ENCODE measurements around the gene SUN3. TPM values are rescaled to one million over a fixed set of nuclear protein-coding genes. Genes with fewer than 3 reads are reported as not detected.

Gene SUN3
- total and polyA plus RNA-seq, 2 of the 4 experiments (the other 2 are of a cell fraction): not detected

DNA sequence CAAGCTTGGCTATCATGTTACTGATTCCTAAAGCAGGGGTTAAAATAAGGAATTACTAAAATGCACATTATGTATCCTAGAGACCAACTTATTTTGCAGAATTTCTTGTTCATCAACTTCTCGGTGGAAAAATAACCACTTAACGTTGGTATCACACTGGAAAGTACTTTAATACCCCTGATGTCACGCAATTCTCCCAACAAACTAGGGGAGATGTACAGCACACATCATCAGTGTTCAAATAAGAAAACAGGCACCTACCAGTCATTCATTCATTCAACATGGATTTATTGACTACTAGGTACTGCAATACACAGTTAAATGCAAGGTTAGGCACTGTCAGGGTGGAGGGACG is 50.1 kb downstream of the SUN3 start (continued):
- TF ChIP-seq, protein P1, sequence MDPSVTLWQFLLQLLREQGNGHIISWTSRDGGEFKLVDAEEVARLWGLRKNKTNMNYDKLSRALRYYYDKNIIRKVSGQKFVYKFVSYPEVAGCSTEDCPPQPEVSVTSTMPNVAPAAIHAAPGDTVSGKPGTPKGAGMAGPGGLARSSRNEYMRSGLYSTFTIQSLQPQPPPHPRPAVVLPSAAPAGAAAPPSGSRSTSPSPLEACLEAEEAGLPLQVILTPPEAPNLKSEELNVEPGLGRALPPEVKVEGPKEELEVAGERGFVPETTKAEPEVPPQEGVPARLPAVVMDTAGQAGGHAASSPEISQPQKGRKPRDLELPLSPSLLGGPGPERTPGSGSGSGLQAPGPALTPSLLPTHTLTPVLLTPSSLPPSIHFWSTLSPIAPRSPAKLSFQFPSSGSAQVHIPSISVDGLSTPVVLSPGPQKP (IDR thresholded peaks at IDR 0.05; ENCODE audit: borderline replicate concordance, low read depth, low read length): no peak
- TF ChIP-seq NFE2L2 (IDR thresholded peaks at IDR 0.05; ENCODE audit: low read depth, low read length): no peak

DNA sequence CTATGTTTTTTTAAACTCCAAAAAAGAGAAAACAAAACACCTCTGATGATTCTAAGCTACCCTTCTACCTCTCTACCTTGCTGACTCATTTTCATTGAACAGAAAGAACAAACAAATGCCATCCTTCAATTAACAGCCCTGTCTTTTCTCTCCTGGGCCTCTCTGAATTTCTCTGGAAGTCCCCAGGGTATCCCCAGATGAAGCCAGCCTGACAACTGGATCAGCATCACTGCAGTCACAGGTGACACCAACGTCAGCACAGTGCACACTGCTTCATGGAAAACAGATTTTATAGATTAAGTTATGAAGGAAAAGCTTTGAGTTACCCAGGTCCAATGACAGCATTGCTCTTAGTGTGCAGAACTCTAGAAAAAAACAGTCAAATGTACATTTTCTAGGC is 55.2 kb downstream of the SUN3 start:
- Histone ChIP-seq H3K27ac (ENCODE audit: insufficient read depth, low read length) (no peak overlapping the region), H3K9me3 (ENCODE audit: control insufficient read depth, insufficient read depth, low read length) (no peaks in the 10 kb centered on the region), H2BK120ac (ENCODE audit: low read depth, low read length) (no peak overlapping the region), H3K9me1 (ENCODE audit: insufficient read depth, low read length) (no peaks in the 10 kb centered on the region), H2AFZ (replicated peaks; ENCODE audit: low read length, poor library complexity) (no peak overlapping the region), H3K36me3 (ENCODE audit: control insufficient read depth, insufficient read depth, low read length) (peaks cover 36% of the 10 kb centered on the region), H3K4me1 (ENCODE audit: control insufficient read depth, insufficient read depth, low read length) (peaks cover 7% of the 10 kb centered on the region), H2BK20ac (ENCODE audit: low read depth, low read length) (no peak overlapping the region), H3K23ac (ENCODE audit: low read depth, low read length) (no peak overlapping the region), H3K4ac (ENCODE audit: low read depth, low read length) (no peak overlapping the region), H4K91ac (ENCODE audit: insufficient read depth, low read depth, low read length) (no peak overlapping the region), H4K8ac (ENCODE audit: low read depth in 2 of 2, low read length in 2 of 2) (no peak overlapping the region), H2BK5ac (ENCODE audit: low read depth, low read length, poor library complexity, severe bottlenecking) (no peak overlapping the region), H3K4me3 (ENCODE audit: insufficient read depth, low read depth, low read length) (no peak overlapping the region), H2AK9ac (replicated peaks; ENCODE audit: low read depth, low read length, poor library complexity) (no peak overlapping the region), H2AK5ac (ENCODE audit: low read depth, low read length) (no peak overlapping the region), H4K20me1 (ENCODE audit: insufficient read depth, low read length) (no peaks in the 10 kb centered on the region; the same call in 1 of the 2 replicates), H3K4me2 (ENCODE audit: low read depth, low read length) (no peak overlapping the region), H4K5ac (ENCODE audit: low read depth, low read length) (no peak overlapping the region), H3K18ac (ENCODE audit: low read depth, low read length) (no peak overlapping the region), H3K27me3 (ENCODE audit: control insufficient read depth, insufficient read depth, low read length) (no peaks in the 10 kb centered on the region), H3K14ac (replicated peaks; ENCODE audit: low read depth, low read length) (no peak overlapping the region), H3K9ac (ENCODE audit: low read depth, low read length) (no peak overlapping the region), H3K56ac (ENCODE audit: extremely low read depth, insufficient read depth, low read length) (no peak overlapping the region), H2BK15ac (ENCODE audit: low read depth, low read length) (no peak overlapping the region), H3K79me1 (ENCODE audit: low read depth in 1 of 2, low read length in 2 of 2) (peaks cover 25 to 41% of the 10 kb centered on the region in 2 experiments)
- dilution Hi-C loops (cut with HindIII; ENCODE audit: low sequenced_read_pairs, unreplicated experiment) (no loop called here), intact Hi-C loops (cut with micrococcal nuclease) (no loop called here), in situ Hi-C loops (cut with MboI; ENCODE audit: low sequenced_read_pairs) (no loop called here)
- BruUV-seq (replicated peaks): no TSS peak
- POLR2A ChIA-PET (ENCODE audit: unreplicated experiment): no interaction called here
- TF ChIP-seq RCOR1 (IDR thresholded peaks at IDR 0.05; ENCODE audit: insufficient replicate concordance, low read length) (no peak), RAD21 (IDR thresholded peaks at IDR 0.05; ENCODE audit: low read length) (no peak), POLR2A (IDR thresholded peaks at IDR 0.05; ENCODE audit: low read depth, low read length) (no peak), FOS (IDR thresholded peaks at IDR 0.05; ENCODE audit: low read depth, low read length) (no peak), MXI1 (IDR thresholded peaks at IDR 0.05; ENCODE audit: borderline replicate concordance, low read depth, low read length) (no peak), CEBPB (IDR thresholded peaks at IDR 0.05; ENCODE audit: low read depth, low read length) (no peak), CHD1 (IDR thresholded peaks at IDR 0.05; ENCODE audit: low read depth, low read length) (no peak)
- TF ChIP-seq, protein P2, sequence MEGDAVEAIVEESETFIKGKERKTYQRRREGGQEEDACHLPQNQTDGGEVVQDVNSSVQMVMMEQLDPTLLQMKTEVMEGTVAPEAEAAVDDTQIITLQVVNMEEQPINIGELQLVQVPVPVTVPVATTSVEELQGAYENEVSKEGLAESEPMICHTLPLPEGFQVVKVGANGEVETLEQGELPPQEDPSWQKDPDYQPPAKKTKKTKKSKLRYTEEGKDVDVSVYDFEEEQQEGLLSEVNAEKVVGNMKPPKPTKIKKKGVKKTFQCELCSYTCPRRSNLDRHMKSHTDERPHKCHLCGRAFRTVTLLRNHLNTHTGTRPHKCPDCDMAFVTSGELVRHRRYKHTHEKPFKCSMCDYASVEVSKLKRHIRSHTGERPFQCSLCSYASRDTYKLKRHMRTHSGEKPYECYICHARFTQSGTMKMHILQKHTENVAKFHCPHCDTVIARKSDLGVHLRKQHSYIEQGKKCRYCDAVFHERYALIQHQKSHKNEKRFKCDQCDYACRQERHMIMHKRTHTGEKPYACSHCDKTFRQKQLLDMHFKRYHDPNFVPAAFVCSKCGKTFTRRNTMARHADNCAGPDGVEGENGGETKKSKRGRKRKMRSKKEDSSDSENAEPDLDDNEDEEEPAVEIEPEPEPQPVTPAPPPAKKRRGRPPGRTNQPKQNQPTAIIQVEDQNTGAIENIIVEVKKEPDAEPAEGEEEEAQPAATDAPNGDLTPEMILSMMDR (conservative IDR thresholded peaks at IDR 0.05; ENCODE audit: low read depth, low read length): no peak
- ATAC-seq (ENCODE audit: low read depth): no peak
- WGBS, 2 experiments (ENCODE audit: extremely low coverage in 2 of 2, insufficient read length in 1 of 2): no CpG with 5 or more reads among the region's 1 CpG
- DNase-seq: no peak
- CTCF ChIA-PET: interaction anchor here (0.7 kb wide), 1 partner anchor 13 kb away, joined by 3 read pairs; no protein-coding TSS in a partner anchor
